ENCODE data around the gene C2CD5. TPM values are rescaled to one million over a fixed set of nuclear protein-coding genes. Genes with fewer than 3 reads are reported as not detected.

C2CD5 gene
- total RNA-seq, 1 experiment from 2014 or later = 15.9 TPM

GRCh38 chr12:22415342-22416309 is 128.7 kb downstream of the C2CD5 start:
- BruUV-seq (replicated peaks) = no TSS peak
- H3K36me3 ChIP-seq (ENCODE audit: control insufficient read depth, insufficient read depth, low read length) = no peaks in the 10 kb centered on the region
- H3K4me1 ChIP-seq (ENCODE audit: control insufficient read depth, insufficient read depth, low read length) = no peaks in the 10 kb centered on the region; the same call in 1 of the 2 replicates
- TF ChIP-seq REST (IDR thresholded peaks at IDR 0.05; ENCODE audit: insufficient read depth in 1 of 2, low read depth in 2 of 2, low read length in 1 of 2) = no peak
- peak; percentile 89 for TF ChIP-seq TCF7L2 (IDR thresholded peaks at IDR 0.05; ENCODE audit: low read depth, low read length)
- H3K27me3 ChIP-seq (ENCODE audit: control insufficient read depth, insufficient read depth, low read length) = no peaks in the 10 kb centered on the region
- H3K27ac ChIP-seq (ENCODE audit: low read length) = no peak overlapping the region
- no peak for ATAC-seq
- CTCF ChIA-PET = no interaction called here
- POLR2A ChIA-PET = no interaction called here
- intact Hi-C loops (cut with micrococcal nuclease; ENCODE audit: unreplicated experiment) (no loop called here), in situ Hi-C loops (cut with HindIII; ENCODE audit: low pct_unique_long_range_greater_than_20kb, low sequenced_read_pairs) (no loop called here)
- H3K9me3 ChIP-seq (ENCODE audit: control insufficient read depth, insufficient read depth, low read depth, low read length) = no peaks in the 10 kb centered on the region
- DNase-seq (ENCODE audit: low read depth, low spot score) = no peak
- no peak overlapping the region for H3K4me3 ChIP-seq (ENCODE audit: low read depth in 2 of 2, low read length in 2 of 2)

GRCh38 chr12:22414742-22415141 is 129.6 kb downstream of the C2CD5 start:
- no peaks in the 10 kb centered on the region for H3K36me3 ChIP-seq (ENCODE audit: control insufficient read depth, insufficient read depth, low read length)
- H3K27me3 ChIP-seq (ENCODE audit: control insufficient read depth, insufficient read depth, low read length) = no peaks in the 10 kb centered on the region
- H3K4me3 ChIP-seq (ENCODE audit: low read depth in 2 of 2, low read length in 2 of 2) = no peak overlapping the region
- no peak for TF ChIP-seq TCF7L2 (IDR thresholded peaks at IDR 0.05; ENCODE audit: low read depth, low read length)
- TF ChIP-seq POLR2AphosphoS5 (IDR thresholded peaks at IDR 0.05; ENCODE audit: low read depth, low read length) = no peak
- no peak for TF ChIP-seq SIN3A (IDR thresholded peaks at IDR 0.05; ENCODE audit: borderline replicate concordance, insufficient read depth, low read depth, low read length)
- no peak for TF ChIP-seq CTCF (IDR thresholded peaks at IDR 0.05)
- TF ChIP-seq REST (IDR thresholded peaks at IDR 0.05; ENCODE audit: insufficient read depth in 1 of 2, low read depth in 2 of 2, low read length in 1 of 2) = no peak
- in situ Hi-C loops (cut with HindIII; ENCODE audit: low pct_unique_long_range_greater_than_20kb, low sequenced_read_pairs) = no loop called here
- no peaks in the 10 kb centered on the region for H3K9me3 ChIP-seq (ENCODE audit: control insufficient read depth, insufficient read depth, low read depth, low read length)
- no peak for ATAC-seq
- CTCF ChIA-PET = no interaction called here
- H3K4me1 ChIP-seq (ENCODE audit: control insufficient read depth, insufficient read depth, low read length) = no peaks in the 10 kb centered on the region; the same call in 1 of the 2 replicates
- POLR2A ChIA-PET = no interaction called here
- DNase-seq (ENCODE audit: low read depth, low spot score) = no peak
- intact Hi-C loops (cut with micrococcal nuclease; ENCODE audit: unreplicated experiment) = no loop called here
- no peak overlapping the region for H3K27ac ChIP-seq (ENCODE audit: low read length)
- BruUV-seq (replicated peaks) = no TSS peak
